Measurements from ENCODE around the gene ATXN2L. TPM values are rescaled to one million over a fixed set of nuclear protein-coding genes. Genes with fewer than 3 reads are reported as not detected.

ATXN2L gene
- total and polyA plus RNA-seq, 2 of the 13 experiments (the other 11 are each of a cell fraction or from before 2014, with no cell fraction given): 40.8 to 55.1 TPM

DNA sequence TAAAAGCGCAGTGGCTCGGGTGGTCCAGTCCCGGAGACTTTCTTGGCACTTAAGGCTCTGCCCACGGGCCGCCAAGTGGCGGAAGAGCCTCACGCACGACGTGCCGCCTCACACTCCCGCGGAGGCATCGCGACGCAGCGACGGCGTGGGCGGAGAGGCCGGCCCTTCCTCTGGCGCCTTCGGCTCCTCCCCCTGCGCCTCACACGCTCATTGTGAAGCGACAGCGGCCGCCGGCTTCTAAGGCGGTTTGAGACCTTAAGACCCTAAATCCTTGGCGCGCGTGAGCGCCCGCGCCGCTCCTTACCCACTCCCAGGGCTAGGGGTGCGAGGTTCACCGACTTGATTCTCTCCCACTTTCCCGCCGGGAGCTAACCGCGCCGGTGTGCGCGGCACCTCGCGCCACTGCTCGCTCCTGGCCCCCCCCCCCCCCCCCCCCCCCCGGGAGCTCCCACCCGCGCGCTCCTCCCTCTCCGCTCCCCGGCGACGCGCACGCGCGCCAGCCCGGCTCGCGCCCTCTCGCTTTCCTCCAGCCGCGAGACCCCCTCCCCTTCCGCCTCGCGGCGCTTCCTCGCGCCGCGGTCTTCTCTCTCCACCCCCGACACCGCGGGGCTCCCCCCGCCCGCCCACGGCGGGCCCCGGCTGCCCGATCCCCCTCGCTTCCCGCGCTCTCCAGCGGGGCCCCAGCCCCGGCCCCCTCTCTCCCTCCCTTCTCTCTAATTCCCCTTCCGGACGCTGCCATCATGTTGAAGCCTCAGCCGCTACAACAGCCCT lies at the start of gene ATXN2L (continued):
- TF ChIP-seq, protein P1, sequence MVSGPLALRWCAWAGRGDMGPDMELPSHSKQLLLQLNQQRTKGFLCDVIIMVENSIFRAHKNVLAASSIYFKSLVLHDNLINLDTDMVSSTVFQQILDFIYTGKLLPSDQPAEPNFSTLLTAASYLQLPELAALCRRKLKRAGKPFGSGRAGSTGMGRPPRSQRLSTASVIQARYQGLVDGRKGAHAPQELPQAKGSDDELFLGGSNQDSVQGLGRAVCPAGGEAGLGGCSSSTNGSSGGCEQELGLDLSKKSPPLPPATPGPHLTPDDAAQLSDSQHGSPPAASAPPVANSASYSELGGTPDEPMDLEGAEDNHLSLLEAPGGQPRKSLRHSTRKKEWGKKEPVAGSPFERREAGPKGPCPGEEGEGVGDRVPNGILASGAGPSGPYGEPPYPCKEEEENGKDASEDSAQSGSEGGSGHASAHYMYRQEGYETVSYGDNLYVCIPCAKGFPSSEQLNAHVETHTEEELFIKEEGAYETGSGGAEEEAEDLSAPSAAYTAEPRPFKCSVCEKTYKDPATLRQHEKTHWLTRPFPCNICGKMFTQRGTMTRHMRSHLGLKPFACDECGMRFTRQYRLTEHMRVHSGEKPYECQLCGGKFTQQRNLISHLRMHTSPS (CRISPR knock-in tag; IDR thresholded peaks at IDR 0.05; ENCODE audit: low read depth): peak; percentile 82
- TF ChIP-seq, protein P2, sequence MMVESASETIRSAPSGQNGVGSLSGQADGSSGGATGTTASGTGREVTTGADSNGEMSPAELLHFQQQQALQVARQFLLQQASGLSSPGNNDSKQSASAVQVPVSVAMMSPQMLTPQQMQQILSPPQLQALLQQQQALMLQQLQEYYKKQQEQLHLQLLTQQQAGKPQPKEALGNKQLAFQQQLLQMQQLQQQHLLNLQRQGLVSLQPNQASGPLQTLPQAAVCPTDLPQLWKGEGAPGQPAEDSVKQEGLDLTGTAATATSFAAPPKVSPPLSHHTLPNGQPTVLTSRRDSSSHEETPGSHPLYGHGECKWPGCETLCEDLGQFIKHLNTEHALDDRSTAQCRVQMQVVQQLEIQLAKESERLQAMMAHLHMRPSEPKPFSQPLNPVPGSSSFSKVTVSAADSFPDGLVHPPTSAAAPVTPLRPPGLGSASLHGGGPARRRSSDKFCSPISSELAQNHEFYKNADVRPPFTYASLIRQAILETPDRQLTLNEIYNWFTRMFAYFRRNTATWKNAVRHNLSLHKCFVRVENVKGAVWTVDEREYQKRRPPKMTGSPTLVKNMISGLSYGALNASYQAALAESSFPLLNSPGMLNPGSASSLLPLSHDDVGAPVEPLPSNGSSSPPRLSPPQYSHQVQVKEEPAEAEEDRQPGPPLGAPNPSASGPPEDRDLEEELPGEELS (CRISPR knock-in tag; IDR thresholded peaks at IDR 0.05): peak; percentile 76
- TF ChIP-seq ZNF556 (CRISPR knock-in tag; IDR thresholded peaks at IDR 0.05; ENCODE audit: borderline replicate concordance) (peak; percentile 86; the same call in 1 of the 2 replicates), NAIF1 (CRISPR knock-in tag; IDR thresholded peaks at IDR 0.05; ENCODE audit: borderline replicate concordance) (peak; percentile 80; the same call in 1 of the 2 replicates), NFE2L1 (CRISPR knock-in tag; IDR thresholded peaks at IDR 0.05; ENCODE audit: borderline replicate concordance) (no peak), HOXA5 (CRISPR knock-in tag; IDR thresholded peaks at IDR 0.05) (peak; percentile 90; the same call in 1 of the 2 replicates), POLR2A (IDR thresholded peaks at IDR 0.05; ENCODE audit: insufficient read depth in 1 of 2, low read depth in 2 of 2, low read length in 2 of 2) (peak; percentile 93 to 98), ZNF850 (CRISPR knock-in tag; conservative IDR thresholded peaks at IDR 0.05) (peak; percentile 88; the same call in 1 of the 2 replicates), SIN3B (IDR thresholded peaks at IDR 0.05; ENCODE audit: low read length) (no peak; the same call in 1 of the 2 replicates), ZFP82 (CRISPR knock-in tag; IDR thresholded peaks at IDR 0.05; ENCODE audit: borderline replicate concordance) (peak; percentile 86; the same call in 1 of the 2 replicates), BRD4 (CRISPR knock-in tag; IDR thresholded peaks at IDR 0.05) (peak; percentile 94), ZNF264 (CRISPR knock-in tag; IDR thresholded peaks at IDR 0.05) (peak; percentile 55; the same call in 1 of the 2 replicates)
- TF ChIP-seq, protein P3, sequence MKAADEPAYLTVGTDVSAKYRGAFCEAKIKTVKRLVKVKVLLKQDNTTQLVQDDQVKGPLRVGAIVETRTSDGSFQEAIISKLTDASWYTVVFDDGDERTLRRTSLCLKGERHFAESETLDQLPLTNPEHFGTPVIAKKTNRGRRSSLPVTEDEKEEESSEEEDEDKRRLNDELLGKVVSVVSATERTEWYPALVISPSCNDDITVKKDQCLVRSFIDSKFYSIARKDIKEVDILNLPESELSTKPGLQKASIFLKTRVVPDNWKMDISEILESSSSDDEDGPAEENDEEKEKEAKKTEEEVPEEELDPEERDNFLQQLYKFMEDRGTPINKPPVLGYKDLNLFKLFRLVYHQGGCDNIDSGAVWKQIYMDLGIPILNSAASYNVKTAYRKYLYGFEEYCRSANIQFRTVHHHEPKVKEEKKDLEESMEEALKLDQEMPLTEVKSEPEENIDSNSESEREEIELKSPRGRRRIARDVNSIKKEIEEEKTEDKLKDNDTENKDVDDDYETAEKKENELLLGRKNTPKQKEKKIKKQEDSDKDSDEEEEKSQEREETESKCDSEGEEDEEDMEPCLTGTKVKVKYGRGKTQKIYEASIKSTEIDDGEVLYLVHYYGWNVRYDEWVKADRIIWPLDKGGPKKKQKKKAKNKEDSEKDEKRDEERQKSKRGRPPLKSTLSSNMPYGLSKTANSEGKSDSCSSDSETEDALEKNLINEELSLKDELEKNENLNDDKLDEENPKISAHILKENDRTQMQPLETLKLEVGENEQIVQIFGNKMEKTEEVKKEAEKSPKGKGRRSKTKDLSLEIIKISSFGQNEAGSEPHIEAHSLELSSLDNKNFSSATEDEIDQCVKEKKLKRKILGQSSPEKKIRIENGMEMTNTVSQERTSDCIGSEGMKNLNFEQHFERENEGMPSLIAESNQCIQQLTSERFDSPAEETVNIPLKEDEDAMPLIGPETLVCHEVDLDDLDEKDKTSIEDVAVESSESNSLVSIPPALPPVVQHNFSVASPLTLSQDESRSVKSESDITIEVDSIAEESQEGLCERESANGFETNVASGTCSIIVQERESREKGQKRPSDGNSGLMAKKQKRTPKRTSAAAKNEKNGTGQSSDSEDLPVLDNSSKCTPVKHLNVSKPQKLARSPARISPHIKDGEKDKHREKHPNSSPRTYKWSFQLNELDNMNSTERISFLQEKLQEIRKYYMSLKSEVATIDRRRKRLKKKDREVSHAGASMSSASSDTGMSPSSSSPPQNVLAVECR (CRISPR knock-in tag; IDR thresholded peaks at IDR 0.05; ENCODE audit: borderline replicate concordance): peak; percentile 90
- TF ChIP-seq, protein P4, sequence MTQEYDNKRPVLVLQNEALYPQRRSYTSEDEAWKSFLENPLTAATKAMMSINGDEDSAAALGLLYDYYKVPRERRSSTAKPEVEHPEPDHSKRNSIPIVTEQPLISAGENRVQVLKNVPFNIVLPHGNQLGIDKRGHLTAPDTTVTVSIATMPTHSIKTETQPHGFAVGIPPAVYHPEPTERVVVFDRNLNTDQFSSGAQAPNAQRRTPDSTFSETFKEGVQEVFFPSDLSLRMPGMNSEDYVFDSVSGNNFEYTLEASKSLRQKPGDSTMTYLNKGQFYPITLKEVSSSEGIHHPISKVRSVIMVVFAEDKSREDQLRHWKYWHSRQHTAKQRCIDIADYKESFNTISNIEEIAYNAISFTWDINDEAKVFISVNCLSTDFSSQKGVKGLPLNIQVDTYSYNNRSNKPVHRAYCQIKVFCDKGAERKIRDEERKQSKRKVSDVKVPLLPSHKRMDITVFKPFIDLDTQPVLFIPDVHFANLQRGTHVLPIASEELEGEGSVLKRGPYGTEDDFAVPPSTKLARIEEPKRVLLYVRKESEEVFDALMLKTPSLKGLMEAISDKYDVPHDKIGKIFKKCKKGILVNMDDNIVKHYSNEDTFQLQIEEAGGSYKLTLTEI (CRISPR knock-in tag; conservative IDR thresholded peaks at IDR 0.05): no peak
- TF ChIP-seq, protein P5, sequence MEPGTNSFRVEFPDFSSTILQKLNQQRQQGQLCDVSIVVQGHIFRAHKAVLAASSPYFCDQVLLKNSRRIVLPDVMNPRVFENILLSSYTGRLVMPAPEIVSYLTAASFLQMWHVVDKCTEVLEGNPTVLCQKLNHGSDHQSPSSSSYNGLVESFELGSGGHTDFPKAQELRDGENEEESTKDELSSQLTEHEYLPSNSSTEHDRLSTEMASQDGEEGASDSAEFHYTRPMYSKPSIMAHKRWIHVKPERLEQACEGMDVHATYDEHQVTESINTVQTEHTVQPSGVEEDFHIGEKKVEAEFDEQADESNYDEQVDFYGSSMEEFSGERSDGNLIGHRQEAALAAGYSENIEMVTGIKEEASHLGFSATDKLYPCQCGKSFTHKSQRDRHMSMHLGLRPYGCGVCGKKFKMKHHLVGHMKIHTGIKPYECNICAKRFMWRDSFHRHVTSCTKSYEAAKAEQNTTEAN (CRISPR knock-in tag; conservative IDR thresholded peaks at IDR 0.05): no peak
- TF ChIP-seq, protein P6, sequence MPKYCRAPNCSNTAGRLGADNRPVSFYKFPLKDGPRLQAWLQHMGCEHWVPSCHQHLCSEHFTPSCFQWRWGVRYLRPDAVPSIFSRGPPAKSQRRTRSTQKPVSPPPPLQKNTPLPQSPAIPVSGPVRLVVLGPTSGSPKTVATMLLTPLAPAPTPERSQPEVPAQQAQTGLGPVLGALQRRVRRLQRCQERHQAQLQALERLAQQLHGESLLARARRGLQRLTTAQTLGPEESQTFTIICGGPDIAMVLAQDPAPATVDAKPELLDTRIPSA (CRISPR knock-in tag; IDR thresholded peaks at IDR 0.05; ENCODE audit: borderline replicate concordance): no peak
